ENCODE results near the gene RBCK1.

Gene RBCK1

GRCh38 chr20:420166-420620 lies 12.1 kb downstream of the RBCK1 start:
- Histone ChIP-seq H3K4me1 (no peaks in the 10 kb centered on the region), H3K27me3 (no peaks in the 10 kb centered on the region), H3K9me3 (no peaks in the 10 kb centered on the region), H3K36me3 (no peaks in the 10 kb centered on the region), H3K4me3 (ENCODE audit: low read depth, low read length) (no peak overlapping the region)
- no peak for TF ChIP-seq CTCF (IDR thresholded peaks at IDR 0.05; ENCODE audit: low read depth, low read length)
- no peak for DNase-seq

GRCh38 chr20:420721-421574 lies 12.8 kb downstream of the RBCK1 start:
- Histone ChIP-seq H3K36me3 (no peaks in the 10 kb centered on the region), H3K9me3 (no peaks in the 10 kb centered on the region), H3K4me1 (no peaks in the 10 kb centered on the region), H3K27me3 (no peaks in the 10 kb centered on the region), H3K4me3 (ENCODE audit: low read depth, low read length) (no peak overlapping the region)
- DNase-seq: peak; percentile 35
- TF ChIP-seq CTCF (IDR thresholded peaks at IDR 0.05; ENCODE audit: low read depth, low read length): no peak

- DNase-seq: no peak
- Histone ChIP-seq H3K9me3 (no peaks in the 10 kb centered on the region), H3K27me3 (no peaks in the 10 kb centered on the region), H3K4me1 (no peaks in the 10 kb centered on the region), H3K36me3 (no peaks in the 10 kb centered on the region), H3K4me3 (ENCODE audit: low read depth, low read length) (no peak overlapping the region)
- TF ChIP-seq CTCF (IDR thresholded peaks at IDR 0.05; ENCODE audit: low read depth, low read length): no peak
Observed at GRCh38 chr20:421685-422250, 13.7 kb downstream of the RBCK1 start.

- DNase-seq: no peak
- Histone ChIP-seq H3K36me3 (no peaks in the 10 kb centered on the region), H3K4me3 (ENCODE audit: low read depth, low read length) (no peak overlapping the region), H3K27me3 (no peaks in the 10 kb centered on the region), H3K9me3 (no peaks in the 10 kb centered on the region), H3K4me1 (no peaks in the 10 kb centered on the region)
- TF ChIP-seq CTCF (IDR thresholded peaks at IDR 0.05; ENCODE audit: low read depth, low read length): no peak
Observed at GRCh38 chr20:426566-426965, 18.5 kb downstream of the RBCK1 start.

GRCh38 chr20:427401-427800 lies 19.3 kb downstream of the RBCK1 start:
- no peak for TF ChIP-seq CTCF (IDR thresholded peaks at IDR 0.05; ENCODE audit: low read depth, low read length)
- H3K27me3 ChIP-seq: no peaks in the 10 kb centered on the region
- H3K4me1 ChIP-seq: no peaks in the 10 kb centered on the region
- H3K36me3 ChIP-seq: no peaks in the 10 kb centered on the region
- H3K9me3 ChIP-seq: no peaks in the 10 kb centered on the region
- H3K4me3 ChIP-seq (ENCODE audit: low read depth, low read length): no peak overlapping the region
- no peak for DNase-seq
